Measurements from ENCODE around the gene GCLC.
"Not testable (repeated sequence)": the region's sequence is repeated elsewhere in the genome, so short reads cannot be mapped to it uniquely, and the experiment has no call there.

Gene GCLC

GRCh38 chr6:53567701-53568100 is 22.8 kb upstream of the GCLC start:
- Histone ChIP-seq H3K4me3 (ENCODE audit: low read depth, low read length) (no peak overlapping the region), H3K36me3 (no peaks in the 10 kb centered on the region), H3K27me3 (ENCODE audit: insufficient read depth, low read depth, severe bottlenecking) (no peaks in the 10 kb centered on the region), H3K9me3 (ENCODE audit: severe bottlenecking) (peaks cover 4% of the 10 kb centered on the region), H3K27ac (no peak overlapping the region)
- TF ChIP-seq, protein P1, sequence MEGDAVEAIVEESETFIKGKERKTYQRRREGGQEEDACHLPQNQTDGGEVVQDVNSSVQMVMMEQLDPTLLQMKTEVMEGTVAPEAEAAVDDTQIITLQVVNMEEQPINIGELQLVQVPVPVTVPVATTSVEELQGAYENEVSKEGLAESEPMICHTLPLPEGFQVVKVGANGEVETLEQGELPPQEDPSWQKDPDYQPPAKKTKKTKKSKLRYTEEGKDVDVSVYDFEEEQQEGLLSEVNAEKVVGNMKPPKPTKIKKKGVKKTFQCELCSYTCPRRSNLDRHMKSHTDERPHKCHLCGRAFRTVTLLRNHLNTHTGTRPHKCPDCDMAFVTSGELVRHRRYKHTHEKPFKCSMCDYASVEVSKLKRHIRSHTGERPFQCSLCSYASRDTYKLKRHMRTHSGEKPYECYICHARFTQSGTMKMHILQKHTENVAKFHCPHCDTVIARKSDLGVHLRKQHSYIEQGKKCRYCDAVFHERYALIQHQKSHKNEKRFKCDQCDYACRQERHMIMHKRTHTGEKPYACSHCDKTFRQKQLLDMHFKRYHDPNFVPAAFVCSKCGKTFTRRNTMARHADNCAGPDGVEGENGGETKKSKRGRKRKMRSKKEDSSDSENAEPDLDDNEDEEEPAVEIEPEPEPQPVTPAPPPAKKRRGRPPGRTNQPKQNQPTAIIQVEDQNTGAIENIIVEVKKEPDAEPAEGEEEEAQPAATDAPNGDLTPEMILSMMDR (IDR thresholded peaks at IDR 0.05; ENCODE audit: low read depth, low read length), result no peak
- DNase-seq, result no peak

GRCh38 chr6:53566755-53567154 is 21.9 kb upstream of the GCLC start:
- TF ChIP-seq, protein P1 (IDR thresholded peaks at IDR 0.05; ENCODE audit: low read depth, low read length), result no peak
- H3K4me3 ChIP-seq (ENCODE audit: low read depth, low read length), result no peak overlapping the region
- peaks cover 7% of the 10 kb centered on the region for H3K9me3 ChIP-seq (ENCODE audit: severe bottlenecking)
- H3K27ac ChIP-seq, result no peak overlapping the region
- no peaks in the 10 kb centered on the region for H3K27me3 ChIP-seq (ENCODE audit: insufficient read depth, low read depth, severe bottlenecking)
- H3K36me3 ChIP-seq, result no peaks in the 10 kb centered on the region
- no peak for DNase-seq

- Histone ChIP-seq H3K27ac (no peak overlapping the region), H3K4me3 (ENCODE audit: low read depth, low read length) (no peak overlapping the region), H3K27me3 (ENCODE audit: insufficient read depth, low read depth, severe bottlenecking) (no peaks in the 10 kb centered on the region), H3K9me3 (ENCODE audit: severe bottlenecking) (peaks cover 13% of the 10 kb centered on the region), H3K36me3 (no peaks in the 10 kb centered on the region)
- TF ChIP-seq, protein P1 (IDR thresholded peaks at IDR 0.05; ENCODE audit: low read depth, low read length), result no peak
- DNase-seq, result no peak
Measured at GRCh38 chr6:53565886-53566285, 21.0 kb upstream of the GCLC start.

DNA sequence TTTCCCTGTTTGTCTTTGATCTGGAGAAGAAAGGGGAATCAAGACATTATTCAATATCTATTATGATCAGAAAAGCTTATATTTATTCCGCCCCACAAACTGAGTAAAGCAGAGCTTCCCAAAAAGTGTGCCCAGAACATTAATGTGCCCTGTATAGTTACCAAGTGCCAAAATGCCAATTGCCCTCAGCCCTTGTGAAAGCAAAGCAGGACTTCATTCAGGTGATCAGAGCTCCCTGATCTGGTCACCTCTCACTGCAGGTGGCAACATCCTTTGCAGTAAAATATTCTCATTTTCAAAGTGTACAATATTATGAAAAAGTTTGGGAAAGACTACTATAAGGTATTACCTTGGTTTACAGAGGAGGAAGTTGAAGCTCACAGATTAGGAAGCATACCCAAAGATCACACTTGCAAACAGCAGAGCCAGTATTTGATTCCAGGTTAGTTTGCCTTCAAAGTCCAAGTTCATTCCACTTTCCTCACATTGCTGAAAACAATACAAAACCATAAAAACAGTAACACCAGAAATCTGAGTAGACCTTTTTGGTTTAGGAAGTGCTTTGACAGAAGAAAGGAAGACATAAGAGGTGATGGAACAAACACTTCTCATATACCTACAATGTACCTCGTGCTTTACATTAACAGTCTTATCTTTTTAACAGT is 19.6 kb upstream of the GCLC start:
- no peak overlapping the region for H3K27ac ChIP-seq
- H3K36me3 ChIP-seq, result no peaks in the 10 kb centered on the region
- H3K4me3 ChIP-seq (ENCODE audit: low read depth, low read length), result no peak overlapping the region
- H3K9me3 ChIP-seq (ENCODE audit: severe bottlenecking), result peaks cover 20% of the 10 kb centered on the region
- no peaks in the 10 kb centered on the region for H3K27me3 ChIP-seq (ENCODE audit: insufficient read depth, low read depth, severe bottlenecking)
- TF ChIP-seq, protein P1 (IDR thresholded peaks at IDR 0.05; ENCODE audit: low read depth, low read length), result no peak
- DNase-seq, result no peak

DNA sequence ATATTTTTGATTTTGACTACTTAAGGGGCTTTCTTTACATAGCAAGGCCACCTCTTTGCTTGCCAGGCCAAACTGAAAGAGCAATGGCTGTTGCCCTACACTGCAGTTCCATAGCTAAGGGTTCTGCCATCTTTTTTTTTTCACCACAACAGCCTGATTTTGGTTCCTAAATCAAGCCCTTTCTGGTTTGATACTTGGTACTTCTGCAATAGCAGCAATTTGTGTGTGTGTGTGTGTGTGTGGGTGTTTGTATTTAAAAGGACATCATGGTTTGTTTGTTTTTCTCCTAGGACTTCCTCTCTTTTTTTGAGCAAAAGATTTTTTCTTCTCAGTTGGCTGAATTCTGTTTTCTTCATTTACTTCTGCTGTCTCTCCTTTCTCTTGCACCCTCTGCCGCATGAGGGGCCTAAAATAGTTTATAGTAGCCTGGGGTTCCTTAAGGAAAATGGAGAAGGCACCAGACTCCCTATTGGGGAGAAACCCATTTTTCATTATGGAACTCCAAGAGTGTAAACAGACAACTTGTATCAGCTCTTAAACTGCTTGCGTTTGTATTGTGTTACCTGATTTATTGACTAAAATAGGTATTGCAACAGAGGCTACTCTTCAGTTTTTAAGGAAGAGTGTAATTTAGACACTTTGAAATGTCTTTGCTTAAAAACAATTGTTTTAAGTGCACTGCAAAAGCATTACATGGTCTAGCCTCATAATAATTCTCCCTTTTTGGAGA is 12.2 kb upstream of the GCLC start:
- Histone ChIP-seq H3K9me3 (ENCODE audit: severe bottlenecking) (peaks cover 40% of the 10 kb centered on the region), H3K4me3 (ENCODE audit: low read depth, low read length) (no peak overlapping the region), H3K36me3 (no peaks in the 10 kb centered on the region), H3K27me3 (ENCODE audit: insufficient read depth, low read depth, severe bottlenecking) (no peaks in the 10 kb centered on the region), H3K27ac (no peak overlapping the region)
- TF ChIP-seq, protein P1 (IDR thresholded peaks at IDR 0.05; ENCODE audit: low read depth, low read length), result no peak
- DNase-seq, result no peak

GRCh38 chr6:53553600-53553999 is 8.7 kb upstream of the GCLC start:
- not testable (repeated sequence) for H3K27me3 ChIP-seq (ENCODE audit: insufficient read depth, low read depth, severe bottlenecking); H3K4me3 ChIP-seq (ENCODE audit: low read depth, low read length); H3K27ac ChIP-seq; H3K36me3 ChIP-seq; DNase-seq
- H3K9me3 ChIP-seq (ENCODE audit: severe bottlenecking), result peaks cover 13% of the 10 kb centered on the region

DNA sequence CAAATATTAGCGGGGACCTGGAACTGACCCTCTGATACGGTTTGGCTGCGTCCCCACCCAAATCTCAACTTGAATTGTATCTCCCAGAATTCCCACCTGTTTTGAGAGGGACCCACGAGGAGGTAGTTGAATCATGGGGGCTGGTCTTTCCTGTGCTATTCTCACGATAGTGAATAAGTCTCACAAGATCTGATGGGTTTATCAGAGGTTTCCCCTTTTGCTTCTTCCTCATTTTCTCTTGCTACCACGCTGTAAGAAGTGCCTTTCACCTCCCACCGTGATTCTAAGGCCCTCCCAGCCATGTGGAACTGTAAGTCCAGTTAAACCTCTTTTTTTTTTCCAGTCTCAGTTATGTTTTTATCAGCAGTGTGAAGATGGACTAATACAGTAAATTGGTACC is 6.8 kb upstream of the GCLC start:
- DNase-seq, result not testable (repeated sequence)

More for the DNA sequence above, 6.8 kb upstream of the GCLC start:
- not testable (repeated sequence) for H3K9me3 ChIP-seq (ENCODE audit: severe bottlenecking); H3K4me3 ChIP-seq (ENCODE audit: low read depth, low read length); H3K27me3 ChIP-seq (ENCODE audit: insufficient read depth, low read depth, severe bottlenecking); H3K27ac ChIP-seq; H3K36me3 ChIP-seq
